Activated naive CD8-positive, alpha-beta T cell treated with anti-CD3 and anti-CD28 coated beads, Interleukin-2, amount 50 U/mL, for 16 hours (primary cell): ENCODE measurements around the gene DHRS11.

ENCODE experiments used
- DNase-seq: peaks from one replicate; pipeline ENCODE4 v3.0.0-alpha.2; 2020; ENCODE audit warnings: low read depth, low spot score

Gene DHRS11

GRCh38 chr17:36614081-36614480, 22.4 kb downstream of the DHRS11 start:
- DNase-seq, result no peak

DNA sequence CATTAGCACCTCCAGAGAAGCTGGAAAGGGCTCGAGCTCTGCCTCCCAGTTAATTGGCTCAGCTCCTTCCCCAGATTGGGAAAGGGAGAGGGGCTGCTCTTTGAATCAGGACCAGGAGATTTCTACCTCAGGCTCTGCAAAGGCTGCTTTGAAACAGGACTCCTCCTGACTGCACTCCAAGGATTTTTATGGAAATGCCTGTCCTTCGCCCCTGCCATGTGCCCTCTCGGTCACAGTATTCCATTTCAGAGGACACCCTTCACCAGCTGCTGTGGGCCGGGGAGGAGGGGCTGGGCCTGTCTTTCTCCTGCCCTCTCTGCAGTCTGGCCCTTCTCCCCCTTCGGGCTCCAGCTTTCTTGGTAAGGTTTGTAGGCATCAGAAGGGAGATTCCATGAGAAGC, 23.3 kb downstream of the DHRS11 start:
- no peak for DNase-seq

- DNase-seq, result no peak
These were observed 24.7 kb downstream of the DHRS11 start for GRCh38 chr17:36616061-36617029.

DNA sequence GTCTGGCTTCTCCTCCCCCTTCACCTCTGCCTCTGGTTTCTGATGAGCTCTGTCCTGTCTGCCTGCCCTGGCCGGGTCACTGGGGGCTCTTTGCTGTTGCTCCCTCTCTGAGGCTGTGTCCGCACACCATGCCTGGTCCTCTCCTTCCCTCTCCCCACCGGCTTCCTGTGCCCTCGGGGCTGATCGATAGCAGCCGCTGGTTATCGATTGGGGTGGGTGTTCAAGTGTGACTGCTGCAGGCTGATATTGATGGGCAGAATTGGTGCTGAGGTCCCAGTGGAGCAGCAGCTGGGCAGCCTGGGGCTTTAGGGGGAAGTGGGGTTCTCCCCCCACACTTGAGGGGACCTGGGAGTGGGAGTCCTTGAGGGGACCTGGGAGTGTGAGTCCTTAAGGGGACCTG, 26.1 kb downstream of the DHRS11 start:
- DNase-seq, result no peak

GRCh38 chr17:36623281-36623680, 31.6 kb downstream of the DHRS11 start:
- no peak for DNase-seq

DNA sequence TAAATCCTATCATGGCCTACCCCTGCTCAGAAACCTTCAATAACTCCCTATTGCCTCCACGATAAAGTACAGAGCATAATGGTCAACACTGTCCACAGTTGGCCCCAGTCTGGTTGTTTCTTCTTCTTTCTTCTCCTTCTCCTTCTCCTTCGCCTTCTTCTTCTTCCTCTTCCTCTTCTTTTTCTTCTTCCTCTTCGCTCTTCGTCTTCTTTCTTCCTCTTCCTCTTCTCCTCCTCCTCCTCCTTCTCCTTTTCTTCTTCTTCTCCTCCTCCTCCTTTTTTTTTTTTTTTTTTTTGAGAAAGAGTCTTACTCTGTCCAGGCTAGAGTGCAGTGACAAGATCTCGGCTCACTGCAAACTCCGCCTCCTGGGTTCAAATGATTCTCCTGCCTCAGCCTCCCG, 33.5 kb downstream of the DHRS11 start:
- no peak for DNase-seq

- DNase-seq, result no peak
These were observed 35.4 kb downstream of the DHRS11 start for GRCh38 chr17:36627101-36627500.

- DNase-seq, result no peak
These were observed 36.9 kb downstream of the DHRS11 start for GRCh38 chr17:36628576-36628975.

DNA sequence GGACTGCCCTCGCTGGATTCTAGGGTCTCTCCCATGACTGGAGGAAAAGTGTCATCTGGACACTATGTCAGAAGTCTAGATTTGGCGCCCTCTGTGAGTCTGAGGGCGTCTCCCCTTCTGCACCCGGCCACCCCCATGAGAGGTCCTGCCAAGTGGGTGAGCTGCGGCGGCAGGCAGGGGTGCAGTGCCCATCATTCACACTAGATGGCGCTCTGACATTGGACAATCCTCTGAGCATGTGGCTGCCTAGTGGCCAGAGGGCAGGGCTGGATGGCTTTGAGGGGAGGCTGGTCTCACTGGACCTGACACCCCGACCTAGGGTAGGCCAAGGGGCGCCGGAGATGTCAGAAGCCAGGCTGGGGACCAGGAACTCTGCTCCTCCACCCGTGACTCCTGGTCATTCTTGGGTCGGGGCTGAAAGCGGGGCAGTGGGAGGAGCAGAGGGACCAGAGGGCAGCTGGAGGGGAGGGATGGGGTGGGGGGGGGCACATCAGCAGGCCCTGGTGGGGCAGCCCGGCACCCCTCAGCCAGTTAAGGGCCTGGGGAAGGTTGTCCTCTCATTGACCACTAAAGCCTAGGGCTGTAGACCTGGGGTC, 37.7 kb downstream of the DHRS11 start:
- DNase-seq, result peak; percentile 60

DNA sequence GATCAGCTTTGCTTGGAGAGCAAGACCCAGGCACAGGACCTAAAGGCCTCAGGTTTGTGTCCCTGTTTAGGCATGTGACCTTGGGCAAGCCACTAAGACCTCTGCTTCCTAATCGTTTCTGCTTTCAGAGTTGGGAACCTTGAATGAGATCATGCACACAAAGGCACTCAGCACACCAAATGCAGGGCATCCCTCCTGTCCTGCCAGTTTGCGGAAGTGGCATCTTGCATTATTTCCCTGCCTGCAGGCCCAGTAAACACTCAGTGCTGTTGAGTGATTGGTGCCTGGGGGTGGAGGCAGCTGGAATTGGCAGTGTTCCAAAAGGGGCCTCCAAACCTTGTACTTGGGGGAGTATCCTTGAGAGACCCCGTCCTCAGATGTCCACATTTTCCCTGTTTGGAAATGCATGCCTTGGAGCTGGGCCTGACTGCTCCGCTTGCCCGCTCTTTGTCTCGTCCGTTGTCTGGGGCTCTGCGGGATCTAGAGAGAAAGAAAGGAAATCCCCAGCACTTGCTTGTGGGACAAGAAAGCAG, 38.4 kb downstream of the DHRS11 start:
- DNase-seq, result no peak

- no peak for DNase-seq
These were observed 39.3 kb downstream of the DHRS11 start for GRCh38 chr17:36631022-36631421.

- no peak for DNase-seq
These were observed 41.5 kb downstream of the DHRS11 start for GRCh38 chr17:36632916-36633771.

- no peak for DNase-seq
These were observed 48.7 kb downstream of the DHRS11 start for GRCh38 chr17:36640346-36640745.

GRCh38 chr17:36640836-36641235, 49.2 kb downstream of the DHRS11 start:
- DNase-seq, result no peak

- DNase-seq, result no peak
These were observed 49.7 kb downstream of the DHRS11 start for GRCh38 chr17:36641331-36641876.

- DNase-seq, result no peak
These were observed 50.5 kb downstream of the DHRS11 start for GRCh38 chr17:36641877-36642845.

DNA sequence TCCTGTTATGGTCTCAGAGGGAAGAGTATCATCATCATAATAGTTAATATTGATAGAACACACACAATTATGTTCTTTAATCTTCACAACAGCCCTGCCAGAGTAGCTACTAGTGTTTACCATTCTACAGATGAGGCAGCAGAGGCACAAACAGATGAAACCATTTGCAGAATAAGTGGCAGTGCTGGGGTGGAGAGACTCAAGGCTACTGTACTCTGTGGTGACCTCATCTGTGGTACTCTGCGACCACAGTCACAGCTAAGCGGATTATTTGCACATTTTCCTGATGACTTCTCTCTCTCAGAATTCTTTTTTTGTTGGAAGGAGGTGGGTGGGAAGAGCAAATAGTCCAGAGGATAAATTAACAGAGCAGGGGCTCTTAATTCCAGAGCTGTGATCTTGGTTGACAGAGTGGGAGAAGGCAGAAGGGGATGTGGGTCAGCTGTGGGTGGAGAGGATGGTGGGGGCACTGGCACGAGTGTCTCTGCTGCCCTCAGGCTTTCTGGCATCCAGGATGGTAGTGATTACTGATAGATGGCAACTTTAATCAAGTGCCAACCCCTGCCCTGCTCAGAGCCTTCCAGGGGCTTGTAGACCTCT, 51.5 kb downstream of the DHRS11 start:
- DNase-seq, result no peak

DNA sequence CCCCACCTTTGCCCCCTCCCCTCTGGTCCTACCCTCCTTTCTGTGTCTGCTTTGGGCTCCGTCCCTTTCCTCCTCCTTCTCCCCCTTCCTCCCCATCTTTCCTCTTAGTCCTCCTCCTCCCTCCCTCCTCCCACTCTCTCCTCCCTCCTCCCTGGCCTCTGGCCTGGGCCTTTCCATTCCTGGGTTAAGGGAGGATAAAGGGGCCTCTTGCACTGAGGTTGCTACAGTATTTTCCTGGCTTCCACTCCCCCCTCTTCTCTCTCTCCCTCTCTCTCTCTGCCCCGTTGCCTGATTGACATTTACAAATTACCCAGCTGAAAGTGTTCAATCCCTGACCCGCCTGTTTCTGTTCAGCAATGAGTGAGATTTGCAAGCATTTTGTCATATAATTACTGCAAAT, 53.7 kb downstream of the DHRS11 start:
- no peak for DNase-seq

DNA sequence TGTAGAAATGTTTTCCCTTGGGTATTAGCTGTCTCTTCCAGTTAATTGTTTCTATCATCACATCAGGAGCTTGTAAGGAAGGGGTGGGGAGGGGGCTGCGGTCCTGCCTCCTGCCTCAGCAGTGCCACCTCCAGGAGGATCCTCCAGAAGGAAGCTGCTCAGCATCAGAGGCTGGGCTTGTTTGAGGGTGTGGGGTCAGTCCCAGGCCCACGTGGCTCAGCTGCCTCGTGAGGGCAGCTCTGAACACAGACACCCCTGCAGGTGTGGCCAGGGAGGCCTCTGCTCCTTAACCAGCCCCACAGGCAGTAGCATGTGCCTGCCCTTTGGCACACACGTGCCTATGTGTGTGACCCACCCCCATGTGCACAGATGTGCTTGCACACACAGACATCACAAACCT, 56.0 kb downstream of the DHRS11 start:
- DNase-seq, result no peak
